Tibial nerve (tissue), 4 donors: ENCODE results near the gene G6PC2. TPM values are rescaled to one million over a fixed set of nuclear protein-coding genes. Genes with fewer than 3 reads are reported as not detected.

ENCODE experiments used
- DNase-seq, 2 donors: peaks; one replicate each; pipeline ENCODE4 v3.0.0-alpha.2; 2019; ENCODE audit warnings: low spot score in 2 of 2
- H3K27ac ChIP-seq, 4 donors: fragments of 200-600 bp; sonication (generic) in 3 of 4; one replicate each; pipeline ENCODE4 v1.5.1; 2017 to 2019; ENCODE audit warnings: mild to moderate bottlenecking in 1 of 4
- H3K27me3 ChIP-seq, 2 donors: fragments of 200-600 bp; sonication (generic) in 1 of 2; one replicate each; pipeline versions ENCODE4 v1.5.1 to v1.6.0; 2017 to 2019
- H3K36me3 ChIP-seq, 3 donors: fragments of 200-600 bp; sonication (generic); one replicate each; pipeline ENCODE4 v1.5.1; 2018 to 2019
- H3K4me1 ChIP-seq, 4 donors: fragments of 200-600 bp; sonication (generic) in 3 of 4; one replicate each; pipeline ENCODE4 v1.5.1; 2017 to 2019
- H3K4me3 ChIP-seq, 4 donors: fragments of 200-600 bp; sonication (generic) in 3 of 4; one replicate each; pipeline ENCODE4 v1.5.1; 2017 to 2019; ENCODE audit warnings: mild to moderate bottlenecking in 1 of 4, moderate library complexity in 1 of 4
- H3K9me3 ChIP-seq, 4 donors: fragments of 200-600 bp; sonication (generic) in 3 of 4; one replicate each; pipeline ENCODE4 v1.5.1; 2017 to 2019
- EP300 ChIP-seq, 2 donors: sonication (generic); formaldehyde crosslinking; IDR thresholded peaks; one replicate each; pipeline ENCODE4 v1.6.1; 2017; ENCODE audit warnings: antibody characterized with exemption in 2 of 2, mild to moderate bottlenecking in 1 of 2
- POLR2A ChIP-seq, 2 donors: fragments of 450-650 bp; IDR thresholded peaks; one replicate each; pipeline ENCODE4 v1.6.1; 2017; ENCODE audit warnings: antibody characterized with exemption in 2 of 2, mild to moderate bottlenecking in 2 of 2, moderate library complexity in 2 of 2
- WGBS, 2 donors: methylation state at CpG; one replicate each; pipeline ENCODE4 v1.1.5; 2018; 5-methylcytosine and 5-hydroxymethylcytosine counted together
- total RNA-seq, 4 donors: library from RNA; depleted of rRNA; stranded (reverse); fragments of >200 nt; gene quantifications; one replicate each; pipeline ENCODE4 v1.1.0, GENCODE V29; 2016
- TF ChIP-seq, protein P1 (sequence below), 5 experiments: fragments of 200-600 bp in 3 of 5; fragments of 450-650 bp in 2 of 5; sonication (generic) in 3 of 5; IDR thresholded peaks; one replicate each; pipeline ENCODE4 v1.5.1; 2016 to 2019; ENCODE audit warnings: antibody characterized with exemption in 5 of 5, mild to moderate bottlenecking in 3 of 5, moderate library complexity in 2 of 5

Gene G6PC2
- total RNA-seq, 4 donors from 2014 or later = not detected

DNA sequence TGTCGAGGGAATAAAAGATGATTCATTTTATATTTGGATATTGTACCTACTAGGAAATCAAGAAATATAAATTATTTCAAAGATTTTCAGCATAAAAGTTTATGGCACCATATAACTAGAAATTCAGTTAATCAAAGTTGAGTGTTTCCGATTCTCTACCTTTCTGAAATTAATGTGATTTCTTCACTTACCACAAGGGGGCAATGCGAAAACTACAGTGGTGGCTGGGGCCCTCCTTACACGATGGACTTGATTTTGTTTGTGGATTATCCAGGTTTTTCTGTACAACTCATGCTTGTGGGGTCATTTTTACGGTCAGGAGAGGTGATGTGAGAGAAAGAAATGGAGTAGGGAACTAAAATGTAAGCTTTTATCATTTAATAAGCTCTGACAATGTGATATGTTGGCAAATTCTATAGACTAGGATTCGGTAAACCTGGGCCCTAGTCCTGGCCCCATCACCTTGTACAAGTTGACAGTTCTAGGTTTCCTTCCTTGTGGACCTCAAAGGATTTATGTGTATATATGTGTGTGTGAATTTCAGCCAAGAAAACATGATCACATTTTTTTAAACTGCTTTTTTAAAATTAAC lies 47.6 kb downstream of the G6PC2 start:
- Histone ChIP-seq H3K4me1 (no peaks in the 10 kb centered on the region), H3K4me3 (no peak overlapping the region), H3K27me3 (no peaks in the 10 kb centered on the region), H3K36me3 (no peaks in the 10 kb centered on the region), H3K27ac (no peak overlapping the region), H3K9me3 (peaks cover 0 to 7% (median 0%) of the 10 kb centered on the region in 4 donors)
- no peak for DNase-seq
- WGBS, 2 donors = 58 to 60% methylated on average over 6 of the region's 6 CpGs
- TF ChIP-seq POLR2A (IDR thresholded peaks at IDR 0.05) (no peak), EP300 (IDR thresholded peaks at IDR 0.05) (no peak)
- TF ChIP-seq, protein P1, sequence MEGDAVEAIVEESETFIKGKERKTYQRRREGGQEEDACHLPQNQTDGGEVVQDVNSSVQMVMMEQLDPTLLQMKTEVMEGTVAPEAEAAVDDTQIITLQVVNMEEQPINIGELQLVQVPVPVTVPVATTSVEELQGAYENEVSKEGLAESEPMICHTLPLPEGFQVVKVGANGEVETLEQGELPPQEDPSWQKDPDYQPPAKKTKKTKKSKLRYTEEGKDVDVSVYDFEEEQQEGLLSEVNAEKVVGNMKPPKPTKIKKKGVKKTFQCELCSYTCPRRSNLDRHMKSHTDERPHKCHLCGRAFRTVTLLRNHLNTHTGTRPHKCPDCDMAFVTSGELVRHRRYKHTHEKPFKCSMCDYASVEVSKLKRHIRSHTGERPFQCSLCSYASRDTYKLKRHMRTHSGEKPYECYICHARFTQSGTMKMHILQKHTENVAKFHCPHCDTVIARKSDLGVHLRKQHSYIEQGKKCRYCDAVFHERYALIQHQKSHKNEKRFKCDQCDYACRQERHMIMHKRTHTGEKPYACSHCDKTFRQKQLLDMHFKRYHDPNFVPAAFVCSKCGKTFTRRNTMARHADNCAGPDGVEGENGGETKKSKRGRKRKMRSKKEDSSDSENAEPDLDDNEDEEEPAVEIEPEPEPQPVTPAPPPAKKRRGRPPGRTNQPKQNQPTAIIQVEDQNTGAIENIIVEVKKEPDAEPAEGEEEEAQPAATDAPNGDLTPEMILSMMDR (IDR thresholded peaks at IDR 0.05) = peak in 2 of 5 experiments; percentile 16 to 29

DNA sequence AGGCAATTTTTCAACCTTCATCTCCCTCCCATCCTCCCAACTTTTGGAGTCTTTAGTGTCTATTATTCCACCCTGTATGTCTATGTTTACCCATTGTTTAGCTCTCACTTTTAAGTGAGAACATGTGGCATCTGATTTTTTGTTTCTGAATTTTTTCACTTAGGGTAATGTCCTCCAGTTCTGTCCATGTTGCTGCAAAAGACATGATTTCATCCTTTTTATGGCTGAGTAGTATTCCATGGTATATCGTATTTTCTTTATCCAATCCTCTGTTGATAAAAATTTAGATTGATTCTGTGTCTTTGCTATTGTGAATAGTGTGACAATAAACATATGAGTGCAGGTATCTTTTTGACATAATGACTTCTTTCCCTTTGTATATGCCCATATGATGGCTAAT lies 48.2 kb downstream of the G6PC2 start:
- Histone ChIP-seq H3K27ac (no peak overlapping the region), H3K27me3 (no peaks in the 10 kb centered on the region), H3K9me3 (peaks cover 0 to 7% (median 0%) of the 10 kb centered on the region in 4 donors), H3K4me3 (no peak overlapping the region), H3K36me3 (no peaks in the 10 kb centered on the region), H3K4me1 (no peaks in the 10 kb centered on the region)
- no peak for TF ChIP-seq POLR2A (IDR thresholded peaks at IDR 0.05)
- no peak for TF ChIP-seq EP300 (IDR thresholded peaks at IDR 0.05)
- TF ChIP-seq, protein P1 (IDR thresholded peaks at IDR 0.05) = no peak
- 94 to 100% methylated on average over 1 of the region's 1 CpG for WGBS, 2 donors
- DNase-seq = no peak

DNA sequence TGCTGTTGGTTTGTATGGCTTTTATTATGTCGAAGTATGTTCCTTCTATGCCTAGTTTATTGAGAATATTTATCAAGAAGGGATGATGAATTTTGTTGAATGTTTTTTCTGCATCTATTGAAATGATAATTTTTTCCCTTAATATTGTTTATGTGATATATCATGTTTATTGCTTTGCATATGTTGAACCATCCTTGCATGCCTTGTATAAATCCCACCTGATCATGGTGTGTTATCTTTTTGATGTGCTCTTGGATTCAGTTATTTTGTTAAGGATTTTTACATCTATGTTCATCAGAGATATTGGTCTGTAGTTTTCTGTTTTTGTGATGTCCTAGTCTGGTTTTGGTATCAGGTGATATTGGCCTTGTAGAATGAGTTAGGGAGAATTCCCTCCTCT lies 50.8 kb downstream of the G6PC2 start:
- 85 to 88% methylated on average over 1 of the region's 1 CpG for WGBS, 2 donors
- Histone ChIP-seq H3K27me3 (no peaks in the 10 kb centered on the region), H3K4me3 (no peak overlapping the region), H3K4me1 (no peaks in the 10 kb centered on the region), H3K9me3 (peaks cover 0 to 7% (median 0%) of the 10 kb centered on the region in 4 donors), H3K27ac (no peak overlapping the region), H3K36me3 (no peaks in the 10 kb centered on the region)
- no peak for TF ChIP-seq EP300 (IDR thresholded peaks at IDR 0.05)
- TF ChIP-seq, protein P1 (IDR thresholded peaks at IDR 0.05) = no peak
- no peak for TF ChIP-seq POLR2A (IDR thresholded peaks at IDR 0.05)
- no peak for DNase-seq

DNA sequence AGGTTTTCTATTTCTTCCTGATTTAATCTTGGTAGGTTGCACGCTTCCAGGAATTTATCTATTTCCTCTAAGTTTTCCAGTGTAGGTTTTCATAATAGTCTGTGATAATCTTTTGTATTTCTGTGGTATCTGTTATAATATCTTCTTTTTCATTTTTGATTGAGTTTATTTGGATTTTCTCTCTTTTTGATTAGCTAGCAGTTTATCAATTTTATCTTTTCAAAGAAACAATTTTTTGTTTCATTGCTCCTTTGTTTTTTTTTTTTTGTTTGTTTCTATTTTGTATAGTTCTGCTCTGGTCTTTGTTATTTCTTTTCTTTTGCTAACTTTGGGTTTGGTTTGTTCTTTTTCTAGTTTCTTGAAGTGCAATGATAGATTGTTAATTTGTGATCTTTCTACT lies 51.3 kb downstream of the G6PC2 start:
- TF ChIP-seq, protein P1 (IDR thresholded peaks at IDR 0.05) = no peak
- TF ChIP-seq EP300 (IDR thresholded peaks at IDR 0.05) (no peak), POLR2A (IDR thresholded peaks at IDR 0.05) (no peak)
- Histone ChIP-seq H3K4me1 (no peaks in the 10 kb centered on the region), H3K27ac (no peak overlapping the region), H3K36me3 (no peaks in the 10 kb centered on the region), H3K9me3 (peaks cover 0 to 7% (median 0%) of the 10 kb centered on the region in 4 donors), H3K27me3 (no peaks in the 10 kb centered on the region), H3K4me3 (no peak overlapping the region)
- 75 to 85% methylated on average over 1 of the region's 1 CpG for WGBS, 2 donors
- no peak for DNase-seq

DNA sequence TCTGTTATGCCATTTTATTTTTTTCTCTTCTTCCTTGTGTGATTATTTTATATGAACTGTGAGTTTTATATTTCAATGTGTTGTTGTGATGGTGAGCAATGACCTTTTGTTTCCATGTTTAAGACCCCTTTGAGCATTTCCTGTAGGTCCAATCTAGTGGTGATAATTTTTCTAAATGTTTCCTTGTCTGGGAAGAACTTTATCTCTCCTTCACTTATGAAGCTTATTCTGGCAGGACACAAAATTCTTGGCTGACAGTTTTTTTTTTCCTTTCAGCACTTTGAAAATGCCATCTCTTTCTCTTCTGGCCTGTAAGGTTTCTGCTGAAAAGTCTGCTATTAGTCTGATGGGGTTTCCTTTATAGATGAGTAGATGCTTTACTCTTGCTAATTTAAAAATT lies 53.2 kb downstream of the G6PC2 start:
- Histone ChIP-seq H3K4me3 (no peak overlapping the region), H3K36me3 (no peaks in the 10 kb centered on the region), H3K9me3 (peaks cover 0 to 7% (median 0%) of the 10 kb centered on the region in 4 donors), H3K4me1 (no peaks in the 10 kb centered on the region), H3K27ac (no peak overlapping the region), H3K27me3 (no peaks in the 10 kb centered on the region)
- DNase-seq = no peak
- TF ChIP-seq, protein P1 (IDR thresholded peaks at IDR 0.05) = no peak
- TF ChIP-seq EP300 (IDR thresholded peaks at IDR 0.05) = no peak
- TF ChIP-seq POLR2A (IDR thresholded peaks at IDR 0.05) = no peak
